Transverse colon (tissue), 3 donors: ENCODE data around the gene RTP5.

Experiments used
- CTCF ChIP-seq, 5 experiments: fragments of 200-600 bp in 3 of 5; fragments of 450-650 bp in 2 of 5; sonication (generic) in 3 of 5; IDR thresholded peaks; 1 replicate in 2 of 5; 2 replicates in 3 of 5; pipeline ENCODE4 v1.5.1; 2016 to 2017; ENCODE audit warnings: antibody characterized with exemption in 5 of 5, inconsistent platforms in 3 of 5, mild to moderate bottlenecking in 2 of 5, moderate library complexity in 1 of 5
- EP300 ChIP-seq: sonication (generic); formaldehyde crosslinking; IDR thresholded peaks from one replicate; pipeline ENCODE4 v1.6.1; 2017; ENCODE audit warnings: antibody characterized with exemption, low read depth

GRCh38 chr2:241904791-241905710 lies 35.5 kb downstream of the RTP5 start:
- TF ChIP-seq CTCF (IDR thresholded peaks at IDR 0.05) (no peak), EP300 (no peak)
